OCI-LY7 (cell line): Measurements from ENCODE around the gene TMX4. TPM values are rescaled to one million over a fixed set of nuclear protein-coding genes. Genes with fewer than 3 reads are reported as not detected.

ENCODE experiments used
- BruUV-seq: library from RNA; stranded (reverse); fragments of 400-500 nt; replicated peaks from 2 replicates; lab custom pipeline; 2021; lab: Mats Ljungman, UMichigan
- CTCF ChIA-PET: fragments of 300-600 bp; sonication (Branson Sonifier 250); formaldehyde crosslinking; loops from one replicate; lab custom pipeline; 2022; ENCODE audit warnings: antibody characterized with exemption; ENCODE audit not compliant: unreplicated experiment; lab: Charles Lee
- POLR2A ChIA-PET: fragments of 300-600 bp; sonication (Branson Sonifier 250); formaldehyde crosslinking; loops from one replicate; lab custom pipeline; 2022; ENCODE audit warnings: antibody characterized with exemption; lab: Charles Lee
- DNase-seq: peaks from one replicate; pipeline ENCODE4 v3.0.0-alpha.2; 2015; ENCODE audit warnings: low spot score
- H2AFZ ChIP-seq: fragments of 200-600 bp; sonication (generic), shearing (Covaris generic); 2 replicates; pipeline ENCODE4 v1.6.1; 2014; ENCODE audit warnings: mild to moderate bottlenecking, antibody characterized with exemption, low read length, moderate library complexity
- H3K27ac ChIP-seq: fragments of 200-600 bp; sonication (generic); 2 replicates; pipeline ENCODE4 v1.5.1; 2014; ENCODE audit warnings: mixed run types, low read depth, mild to moderate bottlenecking, moderate library complexity, low read length, inconsistent platforms; ENCODE audit not compliant: poor library complexity, severe bottlenecking
- H3K36me3 ChIP-seq: fragments of 200-600 bp; sonication (generic); 2 replicates; pipeline ENCODE4 v1.6.1; 2014; ENCODE audit warnings: mild to moderate bottlenecking, antibody characterized with exemption, low read length, moderate library complexity, mixed read lengths; ENCODE audit not compliant: insufficient read depth
- H3K4me1 ChIP-seq: fragments of 200-600 bp; sonication (generic); 2 replicates; pipeline ENCODE4 v1.5.1; 2014; ENCODE audit warnings: mild to moderate bottlenecking, low read length; ENCODE audit not compliant: insufficient read depth, poor library complexity, severe bottlenecking
- H3K4me2 ChIP-seq: fragments of 200-600 bp; sonication (generic); 2 replicates; pipeline ENCODE4 v1.6.1; 2014; ENCODE audit warnings: mild to moderate bottlenecking, low read length
- H3K4me3 ChIP-seq: fragments of 200-600 bp; sonication (generic); 2 replicates; pipeline ENCODE4 v1.5.1; 2014; ENCODE audit warnings: mild to moderate bottlenecking, low read depth, low read length; ENCODE audit not compliant: poor library complexity, severe bottlenecking
- H3K79me2 ChIP-seq: fragments of 200-600 bp; sonication (generic); 2 replicates; pipeline ENCODE4 v1.6.1; 2016; ENCODE audit warnings: low read depth, mild to moderate bottlenecking, low read length, moderate library complexity, mixed read lengths; ENCODE audit not compliant: insufficient read depth
- H3K9me2 ChIP-seq: fragments of 200-600 bp; sonication (generic); 2 replicates; pipeline ENCODE4 v1.6.1; 2016; ENCODE audit warnings: mild to moderate bottlenecking, low read length, mixed read lengths; ENCODE audit not compliant: insufficient read depth
- H3K9me3 ChIP-seq: fragments of 200-600 bp; sonication (generic); 2 replicates; pipeline ENCODE4 v1.6.1; 2014; ENCODE audit warnings: mild to moderate bottlenecking, mixed run types, low read length, mixed read lengths
- H4K20me1 ChIP-seq: fragments of 200-600 bp; sonication (generic); 2 replicates; pipeline ENCODE4 v1.6.1; 2014; ENCODE audit warnings: mild to moderate bottlenecking, antibody characterized with exemption, low read length, moderate library complexity, mixed read lengths; ENCODE audit not compliant: insufficient read depth
- CTCF ChIP-seq: fragments of 200-600 bp; sonication (generic); conservative IDR thresholded peaks from 2 replicates; pipeline ENCODE4 v1.5.1; 2014; ENCODE audit warnings: mild to moderate bottlenecking, antibody characterized with exemption, low read length, moderate library complexity, mixed read lengths
- EZH2phosphoT487 ChIP-seq: fragments of 200-600 bp; sonication (generic); IDR thresholded peaks from 2 replicates; pipeline ENCODE4 v1.6.1; 2018; ENCODE audit warnings: low read depth, borderline replicate concordance, mild to moderate bottlenecking, mixed run types, antibody characterized with exemption, low read length, moderate library complexity, mixed read lengths
- intact Hi-C: fragments of 100-400 bp; cut with micrococcal nuclease; formaldehyde crosslinking; loops from one replicate; pipeline ENCODE4 v1.10.0; 2022; ENCODE audit not compliant: unreplicated experiment
- total RNA-seq, 2 experiments: library from RNA; depleted of rRNA in 1 of 2; stranded (reverse); fragments of >200 nt in 1 of 2; shearing (Covaris generic) in 1 of 2; gene quantifications; 2 replicates each; pipeline ENCODE4 v1.2.3, GENCODE V29; 2014 to 2022

Gene TMX4
- total RNA-seq, 2 experiments from 2014 or later = 22.4 to 71.3 TPM

GRCh38 chr20:7980332-7981046 lies 39.1 kb downstream of the TMX4 start:
- peaks cover 65% of the 10 kb centered on the region for H3K36me3 ChIP-seq
- H3K4me3 ChIP-seq = no peak overlapping the region
- peak; percentile 36 for DNase-seq
- H2AFZ ChIP-seq = no peak overlapping the region
- intact Hi-C loops = no loop called here
- H3K27ac ChIP-seq = no peak overlapping the region
- no peaks in the 10 kb centered on the region for H3K79me2 ChIP-seq
- CTCF ChIA-PET = no interaction called here
- H4K20me1 ChIP-seq = no peaks in the 10 kb centered on the region
- POLR2A ChIA-PET = no interaction called here
- no TSS peak for BruUV-seq
- H3K4me1 ChIP-seq = no peaks in the 10 kb centered on the region
- no peaks in the 10 kb centered on the region for H3K9me3 ChIP-seq
- no peaks in the 10 kb centered on the region for H3K9me2 ChIP-seq
- no peak overlapping the region for H3K4me2 ChIP-seq
- peak; percentile 76 for TF ChIP-seq CTCF
- TF ChIP-seq EZH2phosphoT487 = no peak

GRCh38 chr20:7977709-7978108 lies 41.9 kb downstream of the TMX4 start:
- Histone ChIP-seq H3K4me1 (no peaks in the 10 kb centered on the region), H3K9me2 (no peaks in the 10 kb centered on the region), H3K9me3 (no peaks in the 10 kb centered on the region), H3K79me2 (no peaks in the 10 kb centered on the region), H3K27ac (no peak overlapping the region), H4K20me1 (no peaks in the 10 kb centered on the region), H3K36me3 (peaks cover 42% of the 10 kb centered on the region), H3K4me2 (no peak overlapping the region), H3K4me3 (no peak overlapping the region), H2AFZ (no peak overlapping the region)
- intact Hi-C loops = no loop called here
- DNase-seq = no peak
- CTCF ChIA-PET = interaction anchor here (1.1 kb wide), 1 partner anchor 744 kb away, joined by 3 read pairs; no protein-coding TSS in a partner anchor
- POLR2A ChIA-PET = interaction anchor here (0.6 to 0.7 kb wide), 4 partner anchors 37 to 753 kb away, joined by 3 to 7 read pairs (median 4); no protein-coding TSS in a partner anchor
- TF ChIP-seq CTCF = no peak
- no TSS peak for BruUV-seq

GRCh38 chr20:7975851-7976414 lies 43.6 kb downstream of the TMX4 start:
- H4K20me1 ChIP-seq = no peaks in the 10 kb centered on the region
- ChIA-PET POLR2A (interaction anchor here (0.6 kb wide), 1 partner anchor 45 kb away, joined by 3 read pairs; no protein-coding TSS in a partner anchor), CTCF (no interaction called here)
- H3K36me3 ChIP-seq = peaks cover 25% of the 10 kb centered on the region
- intact Hi-C loops = no loop called here
- BruUV-seq = no TSS peak
- TF ChIP-seq CTCF = no peak
- TF ChIP-seq EZH2phosphoT487 = no peak
- no peak overlapping the region for H3K27ac ChIP-seq
- no peaks in the 10 kb centered on the region for H3K9me2 ChIP-seq
- no peak overlapping the region for H2AFZ ChIP-seq
- no peaks in the 10 kb centered on the region for H3K9me3 ChIP-seq
- no peak for DNase-seq
- H3K4me1 ChIP-seq = no peaks in the 10 kb centered on the region
- no peak overlapping the region for H3K4me3 ChIP-seq
- no peaks in the 10 kb centered on the region for H3K79me2 ChIP-seq
- no peak overlapping the region for H3K4me2 ChIP-seq
